Measurements from ENCODE around the gene WNT4. TPM values are rescaled to one million over a fixed set of nuclear protein-coding genes. Genes with fewer than 3 reads are reported as not detected.
"Not testable (repeated sequence)": the region's sequence is repeated elsewhere in the genome, so short reads cannot be mapped to it uniquely, and the experiment has no call there.

Gene WNT4
- total RNA-seq, 2 donors from 2014 or later, result 0.52 to 1.3 TPM

GRCh38 chr1:22096463-22096862, 46.4 kb downstream of the WNT4 start:
- H3K36me3 ChIP-seq (replicated peaks in 1 of 2; ENCODE audit: insufficient read depth in 1 of 2, low read depth in 2 of 2), result peaks cover 0 to 12% of the 10 kb centered on the region in 2 donors
- H3K27ac ChIP-seq, result no peak overlapping the region
- no peak for TF ChIP-seq POLR2A (IDR thresholded peaks at IDR 0.05)
- no peak for TF ChIP-seq CTCF (IDR thresholded peaks at IDR 0.05)
- intact Hi-C loops (cut with DNase I), result no loop called here
- H3K9me3 ChIP-seq, result no peaks in the 10 kb centered on the region
- ATAC-seq (no peak), DNase-seq (no peak)
- no peaks in the 10 kb centered on the region for H3K4me1 ChIP-seq
- H3K27me3 ChIP-seq, result no peaks in the 10 kb centered on the region
- WGBS, 2 donors, result 67 to 79% methylated on average over 3 of the region's 3 CpGs
- no peak overlapping the region for H3K4me3 ChIP-seq

- WGBS, 2 donors, result 90 to 97% methylated on average over 5 of the region's 5 CpGs
- no peaks in the 10 kb centered on the region for H3K27me3 ChIP-seq
- H3K9me3 ChIP-seq, result no peaks in the 10 kb centered on the region
- intact Hi-C loops (cut with DNase I), result no loop called here
- DNase-seq, result no peak
- ATAC-seq, result no peak
- H3K27ac ChIP-seq, result no peak overlapping the region
- no peaks in the 10 kb centered on the region for H3K4me1 ChIP-seq
- no peak overlapping the region for H3K4me3 ChIP-seq
- H3K36me3 ChIP-seq (replicated peaks in 1 of 2; ENCODE audit: insufficient read depth in 1 of 2, low read depth in 2 of 2), result peaks cover 0 to 12% of the 10 kb centered on the region in 2 donors
- TF ChIP-seq POLR2A (IDR thresholded peaks at IDR 0.05) (no peak), CTCF (IDR thresholded peaks at IDR 0.05) (no peak)
Observed at GRCh38 chr1:22096036-22096435, 46.9 kb downstream of the WNT4 start.

GRCh38 chr1:22093513-22093912, 49.4 kb downstream of the WNT4 start:
- WGBS, 2 donors, result 84 to 89% methylated on average over 1 of the region's 1 CpG
- Histone ChIP-seq H3K36me3 (replicated peaks in 1 of 2; ENCODE audit: insufficient read depth in 1 of 2, low read depth in 2 of 2) (peaks cover 0 to 10% of the 10 kb centered on the region in 2 donors), H3K27ac (no peak overlapping the region), H3K27me3 (no peaks in the 10 kb centered on the region), H3K4me3 (no peak overlapping the region), H3K4me1 (peaks cover 23% of the 10 kb centered on the region), H3K9me3 (no peaks in the 10 kb centered on the region)
- intact Hi-C loops (cut with DNase I), result no loop called here
- DNase-seq (no peak), ATAC-seq (no peak)
- TF ChIP-seq CTCF (IDR thresholded peaks at IDR 0.05) (no peak), POLR2A (IDR thresholded peaks at IDR 0.05) (no peak)

- intact Hi-C loops (cut with DNase I); DNase-seq; H3K27ac ChIP-seq; H3K27me3 ChIP-seq; H3K4me3 ChIP-seq; ATAC-seq; H3K9me3 ChIP-seq: not testable (repeated sequence)
- peaks cover 0 to 16% of the 10 kb centered on the region in 2 donors for H3K36me3 ChIP-seq (replicated peaks in 1 of 2; ENCODE audit: insufficient read depth in 1 of 2, low read depth in 2 of 2)
- WGBS, 2 donors, result 46 to 66% methylated on average over 3 of the region's 3 CpGs
- H3K4me1 ChIP-seq, result peaks cover 25% of the 10 kb centered on the region
Observed at GRCh38 chr1:22092026-22092768, 50.7 kb downstream of the WNT4 start.

GRCh38 chr1:22090867-22091266, 52.0 kb downstream of the WNT4 start:
- H3K27me3 ChIP-seq, result no peaks in the 10 kb centered on the region
- peaks cover 0 to 17% of the 10 kb centered on the region in 2 donors for H3K36me3 ChIP-seq (replicated peaks in 1 of 2; ENCODE audit: insufficient read depth in 1 of 2, low read depth in 2 of 2)
- H3K4me3 ChIP-seq, result no peak overlapping the region
- TF ChIP-seq POLR2A (IDR thresholded peaks at IDR 0.05) (no peak), CTCF (IDR thresholded peaks at IDR 0.05) (no peak)
- ATAC-seq (no peak), DNase-seq (no peak)
- H3K27ac ChIP-seq, result no peak overlapping the region
- intact Hi-C loops (cut with DNase I), result no loop called here
- WGBS, 2 donors, result 85 to 88% methylated on average over 3 of the region's 3 CpGs
- no peaks in the 10 kb centered on the region for H3K9me3 ChIP-seq
- peaks cover 25% of the 10 kb centered on the region for H3K4me1 ChIP-seq

Data from body of pancreas (tissue), 4 donors.